ENCODE measurements around the gene LEPR. TPM values are rescaled to one million over a fixed set of nuclear protein-coding genes. Genes with fewer than 3 reads are reported as not detected.

LEPR gene
- total and polyA plus RNA-seq, 12 donors: 3.8 to 16.2 (median 6.8) TPM

GRCh38 chr1:65416767-65417166, 3.7 kb upstream of the LEPR start:
- intact Hi-C loops (cut with DNase I): no loop called here
- Histone ChIP-seq H3K27ac (no peak overlapping the region), H3K36me3 (replicated peaks in 1 of 2) (no peaks in the 10 kb centered on the region), H3K27me3 (no peaks in the 10 kb centered on the region), H3K4me3 (no peak overlapping the region), H3K4me1 (replicated peaks in 1 of 2) (peaks cover 3 to 7% of the 10 kb centered on the region in 2 donors), H3K9me3 (replicated peaks in 1 of 3) (no peaks in the 10 kb centered on the region)
- TF ChIP-seq POLR2A (IDR thresholded peaks at IDR 0.05) (no peak), CTCF (IDR thresholded peaks at IDR 0.05) (no peak)
- DNase-seq: no peak
- 80 to 100% (median 90%) methylated on average over 1 of the region's 1 CpG for WGBS, 4 donors

- Histone ChIP-seq H3K27me3 (no peaks in the 10 kb centered on the region), H3K36me3 (replicated peaks in 1 of 2) (no peaks in the 10 kb centered on the region), H3K4me3 (no peak overlapping the region), H3K9me3 (replicated peaks in 1 of 3) (no peaks in the 10 kb centered on the region), H3K4me1 (replicated peaks in 1 of 2) (peaks cover 10 to 16% of the 10 kb centered on the region in 2 donors), H3K27ac (no peak overlapping the region)
- intact Hi-C loops (cut with DNase I): no loop called here
- no peak for DNase-seq
- WGBS, 4 donors: 89 to 100% (median 93%) methylated on average over 2 of the region's 2 CpGs
- no peak for TF ChIP-seq CTCF (IDR thresholded peaks at IDR 0.05)
- no peak for TF ChIP-seq POLR2A (IDR thresholded peaks at IDR 0.05)
These were observed 2.7 kb upstream of the LEPR start for GRCh38 chr1:65417729-65418128.

- Histone ChIP-seq H3K9me3 (replicated peaks in 1 of 3) (no peaks in the 10 kb centered on the region), H3K4me3 (no peak overlapping the region), H3K4me1 (replicated peaks in 1 of 2) (peaks cover 14 to 25% of the 10 kb centered on the region in 2 donors), H3K36me3 (replicated peaks in 1 of 2) (no peaks in the 10 kb centered on the region), H3K27ac (peak overlapping the region in 1 of 5 donors; percentile 82), H3K27me3 (no peaks in the 10 kb centered on the region)
- DNase-seq: no peak
- intact Hi-C loops (cut with DNase I): no loop called here
- no peak for TF ChIP-seq POLR2A (IDR thresholded peaks at IDR 0.05)
- TF ChIP-seq CTCF (IDR thresholded peaks at IDR 0.05): no peak
- WGBS, 4 donors: 88 to 91% (median 90%) methylated on average over 4 of the region's 4 CpGs
These were observed 1.8 kb upstream of the LEPR start for GRCh38 chr1:65418522-65419185.

- Histone ChIP-seq H3K4me3 (peak overlapping the region; percentile 21 to 92 (median 58)), H3K4me1 (replicated peaks in 1 of 2) (peaks cover 22 to 37% of the 10 kb centered on the region in 2 donors), H3K36me3 (replicated peaks in 1 of 2) (no peaks in the 10 kb centered on the region), H3K27ac (peak overlapping the region; percentile 59 to 100 (median 99)), H3K27me3 (no peaks in the 10 kb centered on the region), H3K9me3 (replicated peaks in 1 of 3) (no peaks in the 10 kb centered on the region)
- intact Hi-C loops (cut with DNase I): loop anchor here in 1 of 2 donors (10.0 kb wide), 1 partner anchor 165 kb away; no protein-coding TSS in a partner anchor
- peak; percentile 99 to 100 (median 99) for DNase-seq
- 0 to 2% (median 1%) methylated on average over 18 to 52 of the region's 52 CpGs for WGBS, 4 donors
- no peak for TF ChIP-seq CTCF (IDR thresholded peaks at IDR 0.05)
- TF ChIP-seq POLR2A (IDR thresholded peaks at IDR 0.05): peak; percentile 13 to 67
These were observed 533 bp upstream of the LEPR start for GRCh38 chr1:65419681-65420589.

Data from adrenal gland (tissue), 12 donors.